ENCODE data around the gene SIX2. TPM values are rescaled to one million over a fixed set of nuclear protein-coding genes. Genes with fewer than 3 reads are reported as not detected.

The SIX2 gene
- total and polyA plus RNA-seq, 9 of the 15 experiments (the other 6 are each of a cell fraction or from before 2014, with no cell fraction given), result not detected

GRCh38 chr2:44956843-44957242 lies 52.4 kb downstream of the SIX2 start:
- no peak for FAIRE-seq
- peaks cover 17 to 67% of the 10 kb centered on the region in 2 experiments; a peak in 4 of 5 replicates for H3K27me3 ChIP-seq (ENCODE audit: control insufficient read depth in 2 of 2, insufficient read depth in 2 of 2, low read length in 2 of 2)
- CTCF ChIA-PET (ENCODE audit: low intra/inter-chr PET ratio), result interaction anchor here (2.4 kb wide), 1 partner anchor 477 kb away, joined by 24 read pairs; no protein-coding TSS in a partner anchor

GRCh38 chr2:44955593-44956392 lies 53.5 kb downstream of the SIX2 start:
- no peak overlapping the region for H3K4me3 ChIP-seq
- H3K27me3 ChIP-seq (ENCODE audit: control insufficient read depth in 2 of 2, insufficient read depth in 2 of 2, low read length in 2 of 2), result peaks cover 19 to 66% of the 10 kb centered on the region in 2 experiments; a peak in 4 of 5 replicates
- BruUV-seq (replicated peaks), result no TSS peak
- H3K27ac ChIP-seq (ENCODE audit: extremely low read depth, low read depth, low read length), result no peak overlapping the region
- no peaks in the 10 kb centered on the region for H3K9me1 ChIP-seq (ENCODE audit: control insufficient read depth, insufficient read depth, low read length)
- in situ Hi-C loops (cut with MboI) (no loop called here), intact Hi-C loops (cut with micrococcal nuclease) (loop anchor here (1.0 to 5.0 kb wide), 5 partner anchors 476 to 1078 kb away; no protein-coding TSS in a partner anchor)
- ATAC-seq (peak; percentile 93), DNase-seq (ENCODE audit: extremely low read depth in 1 of 4, low spot score in 3 of 4) (peak; percentile 75 to 78 (median 78)), FAIRE-seq (peak; percentile 65)
- WGBS (ENCODE audit: insufficient coverage, low coverage, missing lambda C conversion rate), result 2% methylated on average over 38 of the region's 38 CpGs
- peaks cover 0 to 26% of the 10 kb centered on the region in 2 experiments; a peak in 3 of 5 replicates for H3K4me1 ChIP-seq (replicated peaks in 1 of 2; ENCODE audit: control insufficient read depth in 2 of 2, insufficient read depth in 2 of 2, low read length in 2 of 2)
- peak overlapping the region; percentile 54 for H3K4me2 ChIP-seq (ENCODE audit: insufficient read depth, low read length)
- H3K9ac ChIP-seq (ENCODE audit: insufficient read depth in 1 of 2, low read depth in 2 of 2, low read length in 2 of 2), result no peak overlapping the region
- no peaks in the 10 kb centered on the region for H3K9me3 ChIP-seq (replicated peaks; ENCODE audit: control insufficient read depth, insufficient read depth, low read depth, low read length)
- ChIA-PET POLR2A (no interaction called here), CTCF (ENCODE audit: low intra/inter-chr PET ratio) (interaction anchor here (0.5 to 2.4 kb wide), 6 partner anchors 395 to 912 kb away, joined by 3 to 24 read pairs (median 3); no protein-coding TSS in a partner anchor)
- peak overlapping the region; percentile 73 for H2AFZ ChIP-seq (ENCODE audit: low read depth, low read length)
- no peaks in the 10 kb centered on the region for H3K79me2 ChIP-seq (ENCODE audit: control insufficient read depth, insufficient read depth, low read length)
- H4K20me1 ChIP-seq (replicated peaks; ENCODE audit: control insufficient read depth, insufficient read depth, low read length), result peaks cover 11% of the 10 kb centered on the region
- no peaks in the 10 kb centered on the region for H3K36me3 ChIP-seq (ENCODE audit: control insufficient read depth, insufficient read depth, low read length)
- TF ChIP-seq E2F6 (IDR thresholded peaks at IDR 0.05; ENCODE audit: borderline replicate concordance in 1 of 2, extremely low read depth in 1 of 2, insufficient read depth in 1 of 2, insufficient read length in 1 of 2, low read depth in 1 of 2, low read length in 1 of 2, poor library complexity in 1 of 2, severe bottlenecking in 1 of 2), result peak; percentile 55 to 61
- TF ChIP-seq RAD21 (CRISPR knock-in tag; conservative IDR thresholded peaks at IDR 0.05 in 1 of 2, IDR thresholded peaks at IDR 0.05 in 1 of 2), result peak; percentile 83 to 92
- TF ChIP-seq POLR2AphosphoS2 (IDR thresholded peaks at IDR 0.05; ENCODE audit: low read length), result no peak
- no peak for TF ChIP-seq THRA (IDR thresholded peaks at IDR 0.05)
- no peak for TF ChIP-seq ZNF655 (CRISPR knock-in tag; IDR thresholded peaks at IDR 0.05)
- TF ChIP-seq ZZZ3 (IDR thresholded peaks at IDR 0.05), result no peak

More at GRCh38 chr2:44956843-44957242, 52.4 kb downstream of the SIX2 start:
- H3K9ac ChIP-seq (ENCODE audit: insufficient read depth in 1 of 2, low read depth in 2 of 2, low read length in 2 of 2), result no peak overlapping the region
- no TSS peak for BruUV-seq (replicated peaks)
- H3K9me3 ChIP-seq (replicated peaks; ENCODE audit: control insufficient read depth, insufficient read depth, low read depth, low read length), result no peaks in the 10 kb centered on the region
- peaks cover 0 to 26% of the 10 kb centered on the region in 2 experiments; a peak in 3 of 5 replicates for H3K4me1 ChIP-seq (replicated peaks in 1 of 2; ENCODE audit: control insufficient read depth in 2 of 2, insufficient read depth in 2 of 2, low read length in 2 of 2)
- no peaks in the 10 kb centered on the region for H3K9me1 ChIP-seq (ENCODE audit: control insufficient read depth, insufficient read depth, low read length)
- DNase-seq (ENCODE audit: extremely low read depth in 1 of 4, low spot score in 3 of 4) (no peak), ATAC-seq (no peak)
- no peak overlapping the region for H3K4me3 ChIP-seq
- TF ChIP-seq ZNF124 (CRISPR knock-in tag; IDR thresholded peaks at IDR 0.05) (no peak), TRIM24 (IDR thresholded peaks at IDR 0.05) (no peak), ADNP (tag; IDR thresholded peaks at IDR 0.05) (no peak), TSC22D4 (tag; IDR thresholded peaks at IDR 0.05) (no peak)
- no peaks in the 10 kb centered on the region for H3K79me2 ChIP-seq (ENCODE audit: control insufficient read depth, insufficient read depth, low read length)
- H3K4me2 ChIP-seq (ENCODE audit: insufficient read depth, low read length), result no peak overlapping the region
- WGBS (ENCODE audit: insufficient coverage, low coverage, missing lambda C conversion rate), result 0% methylated on average over 1 of the region's 1 CpG
- intact Hi-C loops (cut with micrococcal nuclease) (loop anchor here (1.0 to 5.0 kb wide), 3 partner anchors 565 to 1080 kb away; no protein-coding TSS in a partner anchor), in situ Hi-C loops (cut with MboI) (no loop called here)
- no peak overlapping the region for H3K27ac ChIP-seq (ENCODE audit: extremely low read depth, low read depth, low read length)
- H2AFZ ChIP-seq (ENCODE audit: low read depth, low read length), result no peak overlapping the region
- H4K20me1 ChIP-seq (replicated peaks; ENCODE audit: control insufficient read depth, insufficient read depth, low read length), result peaks cover 11% of the 10 kb centered on the region
- POLR2A ChIA-PET, result interaction anchor here (0.5 kb wide), 1 partner anchor 941 kb away, joined by 3 read pairs; no protein-coding TSS in a partner anchor
- H3K36me3 ChIP-seq (ENCODE audit: control insufficient read depth, insufficient read depth, low read length), result no peaks in the 10 kb centered on the region

Measured in K562 (cell line).